Heart right ventricle (tissue), 16 donors: ENCODE data around the gene MXD1. TPM values are rescaled to one million over a fixed set of nuclear protein-coding genes. Genes with fewer than 3 reads are reported as not detected.

Experiments used
- ATAC-seq, 8 donors: fragments of 200-7000 bp; cut with Tn5 transposase; one replicate each; pipeline ENCODE4 v1.9.1; 2020; ENCODE audit warnings: mild to moderate bottlenecking in 8 of 8, moderate library complexity in 8 of 8, moderate number of reproducible peaks in 1 of 8
- DNase-seq, 2 donors: peaks; one replicate each; pipeline ENCODE4 v3.0.0-alpha.2; 2020
- H3K27ac ChIP-seq, 10 donors: fragments of 200-600 bp; sonication (generic) in 2 of 10; one replicate each; pipeline versions ENCODE4 v1.5.0 to v1.8.0; 2020 to 2022; ENCODE audit warnings: mild to moderate bottlenecking in 3 of 10
- H3K27me3 ChIP-seq, 7 donors: fragments of 200-600 bp; one replicate each; pipeline ENCODE4 v1.8.0; 2021 to 2022; ENCODE audit warnings: mild to moderate bottlenecking in 2 of 7
- H3K36me3 ChIP-seq, 9 donors: fragments of 200-600 bp; sonication (generic) in 1 of 9; one replicate each; pipeline versions ENCODE4 v1.5.0 to v1.8.0; 2020 to 2022; ENCODE audit warnings: mild to moderate bottlenecking in 2 of 9
- H3K4me1 ChIP-seq, 9 donors: fragments of 200-600 bp; sonication (generic) in 1 of 9; one replicate each; pipeline versions ENCODE4 v1.5.0 to v1.8.0; 2020 to 2022; ENCODE audit warnings: mild to moderate bottlenecking in 4 of 9
- H3K4me3 ChIP-seq, 10 donors: fragments of 200-600 bp; sonication (generic) in 2 of 10; one replicate each; pipeline versions ENCODE4 v1.5.0 to v1.8.0; 2020 to 2022; ENCODE audit warnings: mild to moderate bottlenecking in 7 of 10, moderate library complexity in 2 of 10
- H3K9me3 ChIP-seq, 11 donors: fragments of 200-600 bp in 10 of 11; sonication (generic) in 2 of 11; one replicate each; pipeline versions ENCODE4 v1.5.0 to v1.8.0; 2013 to 2022; ENCODE audit warnings: mild to moderate bottlenecking in 2 of 11, control low read depth in 1 of 11, moderate library complexity in 1 of 11
- WGBS, 2 donors: extraction: QIAGEN DNeasy Blood & Tissue Kit; methylation state at CpG; one replicate each; pipeline ENCODE4 v1.1.7; 2013; ENCODE audit warnings: inconsistent platforms in 1 of 2; 5-methylcytosine and 5-hydroxymethylcytosine counted together
- intact Hi-C, 10 donors: fragments of 100-400 bp; cut with DNase I; formaldehyde crosslinking; loops; one replicate each; pipeline versions ENCODE4 v1.11.1 to v1.14.2; 2022
- polyA plus RNA-seq, 2 donors: library from polyadenylated mRNA; stranded (reverse); fragments of 200-250 nt; gene quantifications; one replicate each; pipeline ENCODE4 v1.2.3, GENCODE V29; 2013
- total RNA-seq, 10 donors: library from RNA; stranded (reverse); fragmentation: NEBNext Ultra II Directional in 3 of 10; extraction: Animal tissue kit (Norgen Biotek cat#: 25700) in 3 of 10; gene quantifications; one replicate each; pipeline versions ENCODE4 v1.2.1 to v1.2.4, GENCODE V29; 2021 to 2023
- TF ChIP-seq, protein P1 (sequence below), 9 donors: fragments of 200-600 bp; sonication (generic) in 2 of 9; IDR thresholded peaks; one replicate each; pipeline versions ENCODE4 v1.5.0 to v1.8.0; 2021 to 2022; ENCODE audit warnings: antibody characterized with exemption in 9 of 9, mild to moderate bottlenecking in 5 of 9, moderate library complexity in 1 of 9
- donor health status: Arrhythmogenic right ventricular cardiomyopathy.
- donor health status: ischemic (EF 13 %, LVEDD 7.1; RV severe dilation, severe dysfunction).
- donor health status: healthy with polysubstance abuse.
- donor health status: DM: no; HTN: yes; CAD: no.
- donor health status: DM: no; HTN: no; CAD: no.
- donor health status: ischemic (EF 25% LVEDD 6.9; RV normal size, moderate dysfunction).
- donor health status: ischemic (EF 25% LVEDD 5.7; RV mildly dilated, moderate dysfunction).
- donor health status: healthy.
- donor health status: DM: yes; HTN: yes; CAD: no.
- donor health status: Ischemic cardiomyopathy.
- donor health status: ischemic (EF 35%, LVEDD 5.7; RV mildly dilated, moderate dysfunction).
- donor health status: nonischemic (EF 11% LVEDD 7.7; RV severe dilation, severe dysfunction).
- donor health status: DM: yes; HTN: yes; CAD: no.
- donor health status: PGD.
- donor health status: ischemic (EF 29% LVEDD 5.4; RV normal size, mild dysfunction).
- donor health status: nonischemic (EF 23%, LVEDD 6.1; RV moderate dilation, normal function).

Gene MXD1
- total and polyA plus RNA-seq, 12 donors = 2.0 to 11.6 (median 5.9) TPM

DNA sequence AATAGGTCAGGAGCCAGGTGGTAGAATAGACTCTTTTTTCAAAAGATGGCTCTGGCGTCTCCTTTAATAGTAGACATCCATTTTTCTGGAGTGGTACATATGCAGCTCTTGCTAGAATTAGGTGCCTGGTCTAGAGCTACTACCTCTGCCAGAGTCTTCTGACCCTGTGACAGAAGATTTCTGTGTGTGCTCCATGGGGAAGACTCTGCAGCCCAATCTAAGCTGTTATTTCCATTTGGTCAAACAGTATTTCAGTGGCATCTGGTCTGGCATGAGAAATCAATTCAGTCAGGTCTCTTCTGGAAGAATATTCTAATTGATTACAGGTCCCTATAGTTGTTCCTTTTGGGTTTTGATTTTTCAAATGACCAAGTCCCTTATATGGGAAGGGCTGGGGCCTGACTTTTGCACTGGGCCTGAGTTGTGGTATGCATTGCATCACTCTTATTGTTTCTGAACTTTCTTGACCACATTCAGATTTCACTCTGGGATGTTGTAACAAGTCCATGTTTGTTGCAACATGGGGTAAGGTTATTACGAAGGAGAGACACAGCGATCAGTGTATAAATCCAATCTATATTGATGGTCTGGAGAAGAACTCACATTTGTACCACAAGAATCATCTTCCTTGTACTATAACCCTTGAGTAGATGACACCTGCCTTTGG is 12.1 kb downstream of the MXD1 start:
- intact Hi-C loops = no loop called here
- H3K9me3 ChIP-seq = no peaks in the 10 kb centered on the region
- DNase-seq = no peak
- H3K27me3 ChIP-seq = no peaks in the 10 kb centered on the region
- H3K4me1 ChIP-seq = peaks cover 0 to 73% (median 0%) of the 10 kb centered on the region in 9 donors
- H3K4me3 ChIP-seq = no peak overlapping the region
- H3K27ac ChIP-seq = peak overlapping the region in 1 of 10 donors; percentile 67
- peaks cover 0 to 91% (median 16%) of the 10 kb centered on the region in 9 donors for H3K36me3 ChIP-seq
- peak in 1 of 8 donors; percentile 60 for ATAC-seq
- WGBS, 2 donors = 79 to 94% methylated on average over 3 of the region's 3 CpGs
- TF ChIP-seq, protein P1, sequence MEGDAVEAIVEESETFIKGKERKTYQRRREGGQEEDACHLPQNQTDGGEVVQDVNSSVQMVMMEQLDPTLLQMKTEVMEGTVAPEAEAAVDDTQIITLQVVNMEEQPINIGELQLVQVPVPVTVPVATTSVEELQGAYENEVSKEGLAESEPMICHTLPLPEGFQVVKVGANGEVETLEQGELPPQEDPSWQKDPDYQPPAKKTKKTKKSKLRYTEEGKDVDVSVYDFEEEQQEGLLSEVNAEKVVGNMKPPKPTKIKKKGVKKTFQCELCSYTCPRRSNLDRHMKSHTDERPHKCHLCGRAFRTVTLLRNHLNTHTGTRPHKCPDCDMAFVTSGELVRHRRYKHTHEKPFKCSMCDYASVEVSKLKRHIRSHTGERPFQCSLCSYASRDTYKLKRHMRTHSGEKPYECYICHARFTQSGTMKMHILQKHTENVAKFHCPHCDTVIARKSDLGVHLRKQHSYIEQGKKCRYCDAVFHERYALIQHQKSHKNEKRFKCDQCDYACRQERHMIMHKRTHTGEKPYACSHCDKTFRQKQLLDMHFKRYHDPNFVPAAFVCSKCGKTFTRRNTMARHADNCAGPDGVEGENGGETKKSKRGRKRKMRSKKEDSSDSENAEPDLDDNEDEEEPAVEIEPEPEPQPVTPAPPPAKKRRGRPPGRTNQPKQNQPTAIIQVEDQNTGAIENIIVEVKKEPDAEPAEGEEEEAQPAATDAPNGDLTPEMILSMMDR (IDR thresholded peaks at IDR 0.05) = no peak

DNA sequence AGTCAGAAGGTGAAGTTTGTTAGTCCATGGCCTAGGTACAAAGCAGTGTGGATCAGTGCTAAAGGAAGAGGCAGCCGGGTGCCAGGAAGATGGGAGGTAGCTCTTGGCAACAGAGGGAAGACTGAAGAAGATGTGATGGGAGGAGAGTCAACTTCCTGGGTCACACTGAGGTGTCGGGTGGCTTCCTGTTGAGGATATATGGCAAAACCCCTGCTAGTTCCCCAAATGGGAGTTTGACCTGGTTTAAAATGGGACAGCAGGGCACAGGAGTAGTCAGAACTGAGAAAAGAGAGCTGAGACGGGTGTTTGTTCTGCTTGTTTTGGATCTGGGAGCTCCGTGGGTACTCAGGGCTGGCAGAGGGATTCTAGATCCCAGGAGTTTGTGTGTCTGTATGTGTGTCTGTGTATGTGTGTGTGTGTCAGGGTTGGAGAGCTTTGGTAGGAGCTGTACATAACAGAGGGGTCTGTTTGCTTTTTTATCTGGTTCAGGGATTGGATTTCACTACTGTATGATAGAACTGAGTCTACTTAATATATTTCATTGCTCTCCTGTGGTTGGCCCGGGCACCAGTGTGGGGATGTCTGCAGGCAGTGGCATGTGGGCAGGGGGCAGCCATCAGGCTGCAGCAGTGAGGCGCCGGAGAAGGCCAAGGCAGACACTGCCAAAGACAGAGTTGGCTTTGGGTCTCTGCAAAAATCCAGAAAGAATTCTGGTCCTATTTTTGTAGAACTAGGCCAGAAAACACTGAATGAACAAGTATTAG is 17.1 kb downstream of the MXD1 start:
- ATAC-seq = no peak
- H3K9me3 ChIP-seq = no peaks in the 10 kb centered on the region
- no peak for DNase-seq
- peaks cover 0 to 69% (median 19%) of the 10 kb centered on the region in 9 donors for H3K36me3 ChIP-seq
- TF ChIP-seq, protein P1 (IDR thresholded peaks at IDR 0.05) = no peak
- intact Hi-C loops = loop anchor here in 1 of 10 donors (10.0 kb wide), 1 partner anchor 133 kb away; no protein-coding TSS in a partner anchor
- no peaks in the 10 kb centered on the region for H3K27me3 ChIP-seq
- H3K4me1 ChIP-seq = peaks cover 5 to 78% (median 14%) of the 10 kb centered on the region in 9 donors
- H3K4me3 ChIP-seq = no peak overlapping the region
- WGBS, 2 donors = 90 to 94% methylated on average over 7 of the region's 7 CpGs
- H3K27ac ChIP-seq = peak overlapping the region in 1 of 10 donors; percentile 84

DNA sequence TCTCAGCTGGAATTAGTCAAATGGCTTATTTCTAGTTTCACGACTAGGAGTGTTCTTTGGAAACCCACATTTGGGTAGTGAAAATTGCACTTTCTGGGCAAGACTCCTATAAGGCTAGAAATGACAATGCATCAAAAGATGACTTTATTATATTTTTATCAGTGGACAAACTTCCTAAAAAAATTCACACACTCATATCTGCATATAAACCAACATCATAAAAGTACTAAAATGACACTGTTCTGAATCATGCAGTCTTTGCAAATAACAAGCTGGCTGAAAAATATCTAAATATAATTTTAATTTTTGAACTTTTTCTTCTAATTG is 17.6 kb downstream of the MXD1 start:
- ATAC-seq = no peak
- Histone ChIP-seq H3K27ac (peak overlapping the region in 1 of 10 donors; percentile 84), H3K9me3 (no peaks in the 10 kb centered on the region), H3K4me3 (no peak overlapping the region), H3K36me3 (peaks cover 0 to 69% (median 24%) of the 10 kb centered on the region in 9 donors), H3K27me3 (no peaks in the 10 kb centered on the region), H3K4me1 (peaks cover 5 to 72% (median 14%) of the 10 kb centered on the region in 9 donors)
- 85 to 90% methylated on average over 1 of the region's 1 CpG for WGBS, 2 donors
- TF ChIP-seq, protein P1 (IDR thresholded peaks at IDR 0.05) = no peak
- no peak for DNase-seq
- intact Hi-C loops = loop anchor here in 1 of 10 donors (10.0 kb wide), 1 partner anchor 132 kb away; no protein-coding TSS in a partner anchor

DNA sequence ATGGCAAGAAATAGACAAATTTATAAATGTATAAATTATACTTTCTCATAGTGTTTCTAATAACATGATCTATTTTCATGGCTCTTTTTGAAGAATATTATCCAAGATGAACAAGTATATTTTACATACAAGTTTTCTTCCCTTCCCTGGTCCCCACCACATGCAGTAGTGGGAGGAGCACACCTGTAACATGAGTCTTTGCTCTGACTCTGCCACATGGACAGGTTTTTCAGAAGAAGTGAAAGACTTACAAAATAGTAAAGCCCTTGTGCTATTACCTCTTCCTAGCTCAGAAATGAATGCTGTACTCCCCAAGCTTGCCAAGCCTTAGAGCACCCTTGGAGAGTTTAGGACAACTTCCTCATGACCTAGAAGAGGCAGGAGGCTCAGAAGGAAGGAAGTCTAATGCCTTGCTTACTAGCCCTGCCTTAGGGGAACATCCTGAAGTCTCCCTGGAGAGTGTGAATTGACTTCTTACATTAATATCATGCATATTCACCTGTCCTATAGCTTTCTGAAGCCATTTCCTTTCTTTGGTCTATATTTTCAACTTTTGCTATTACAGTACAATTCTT is 18.4 kb downstream of the MXD1 start:
- H3K36me3 ChIP-seq = peaks cover 0 to 70% (median 31%) of the 10 kb centered on the region in 9 donors
- peaks cover 5 to 68% (median 14%) of the 10 kb centered on the region in 9 donors for H3K4me1 ChIP-seq

More for the DNA sequence above, 18.4 kb downstream of the MXD1 start:
- H3K9me3 ChIP-seq = no peaks in the 10 kb centered on the region
- intact Hi-C loops = loop anchor here in 1 of 10 donors (10.0 kb wide), 1 partner anchor 131 kb away; no protein-coding TSS in a partner anchor
- no peak for DNase-seq
- no peaks in the 10 kb centered on the region for H3K27me3 ChIP-seq
- no peak overlapping the region for H3K4me3 ChIP-seq
- TF ChIP-seq, protein P1 (IDR thresholded peaks at IDR 0.05) = no peak
- ATAC-seq = peak in 6 of 8 donors; percentile 52 to 81 (median 72)
- peak overlapping the region in 5 of 10 donors; percentile 1 to 84 (median 15) for H3K27ac ChIP-seq
